Sigmoid colon (tissue), 7 donors: ENCODE data around the gene HIVEP3. TPM values are rescaled to one million over a fixed set of nuclear protein-coding genes. Genes with fewer than 3 reads are reported as not detected.

ENCODE experiments used
- DNase-seq: peaks from one replicate; pipeline ENCODE4 v3.0.0-alpha.2; 2019
- H3K27ac ChIP-seq, 4 donors: fragments of 200-600 bp; sonication (generic); one replicate each; pipeline ENCODE4 v1.5.1; 2016 to 2019; ENCODE audit warnings: mild to moderate bottlenecking in 1 of 4
- H3K27me3 ChIP-seq, 3 donors: fragments of 200-600 bp; sonication (generic); one replicate each; pipeline ENCODE4 v1.5.1; 2019; ENCODE audit warnings: mild to moderate bottlenecking in 1 of 3
- H3K36me3 ChIP-seq, 4 donors: fragments of 200-600 bp; sonication (generic); one replicate each; pipeline ENCODE4 v1.5.1; 2016 to 2019
- H3K4me1 ChIP-seq, 4 donors: fragments of 200-600 bp; sonication (generic); one replicate each; pipeline ENCODE4 v1.5.1; 2017 to 2019
- H3K4me3 ChIP-seq, 4 donors: fragments of 200-600 bp; sonication (generic); one replicate each; pipeline ENCODE4 v1.5.1; 2017 to 2019; ENCODE audit warnings: mild to moderate bottlenecking in 2 of 4, moderate library complexity in 1 of 4
- H3K9me3 ChIP-seq, 4 donors: fragments of 200-600 bp in 3 of 4; sonication (generic) in 3 of 4; one replicate each; pipeline versions ENCODE4 v1.5.1 to v1.6.1; 2013 to 2019
- CTCF ChIP-seq, 4 experiments: fragments of 450-650 bp in 3 of 4; fragments of 200-600 bp in 1 of 4; IDR thresholded peaks; one replicate each; pipeline ENCODE4 v1.5.1; 2016 to 2019; ENCODE audit warnings: antibody characterized with exemption in 4 of 4, mild to moderate bottlenecking in 3 of 4, moderate library complexity in 2 of 4
- EP300 ChIP-seq, 4 donors: sonication (generic); formaldehyde crosslinking; IDR thresholded peaks; one replicate each; pipeline ENCODE4 v1.6.1; 2017; ENCODE audit warnings: antibody characterized with exemption in 4 of 4
- POLR2A ChIP-seq, 2 donors: fragments of 450-650 bp; IDR thresholded peaks; one replicate each; pipeline ENCODE4 v1.6.1; 2016; ENCODE audit warnings: antibody characterized with exemption in 2 of 2, mild to moderate bottlenecking in 2 of 2, moderate library complexity in 2 of 2
- POLR2AphosphoS5 ChIP-seq, 4 donors: sonication (generic); formaldehyde crosslinking; IDR thresholded peaks; one replicate each; pipeline ENCODE4 v1.6.1; 2017; ENCODE audit warnings: antibody characterized with exemption in 4 of 4
- WGBS, 2 donors: extraction: QIAGEN DNeasy Blood & Tissue Kit; methylation state at CpG; one replicate each; pipeline ENCODE4 v1.1.7; 2013; 5-methylcytosine and 5-hydroxymethylcytosine counted together
- intact Hi-C: fragments of 100-400 bp; cut with DNase I; formaldehyde crosslinking; loops from one replicate; pipeline ENCODE4 v1.15.1; 2023
- polyA plus RNA-seq, 3 donors: library from polyadenylated mRNA; stranded (reverse); fragments of 200-250 nt; gene quantifications; one replicate each; pipeline ENCODE4 v1.2.3, GENCODE V29; 2013
- total RNA-seq, 4 donors: library from RNA; depleted of rRNA; stranded (reverse); fragments of >200 nt; gene quantifications; one replicate each; pipeline ENCODE4 v1.1.0, GENCODE V29; 2016
- donor health status: healthy with polysubstance abuse.
- donor health status: Bipolar disorder and iron deficiency.
- donor health status: healthy.

The HIVEP3 gene
- total and polyA plus RNA-seq, 7 donors = 1.4 to 7.8 (median 3.2) TPM

GRCh38 chr1:41656825-41657500 is 261.8 kb downstream of the HIVEP3 start:
- TF ChIP-seq POLR2AphosphoS5 (IDR thresholded peaks at IDR 0.05) (no peak), EP300 (IDR thresholded peaks at IDR 0.05) (no peak), CTCF (IDR thresholded peaks at IDR 0.05) (no peak), POLR2A (IDR thresholded peaks at IDR 0.05) (no peak)
- Histone ChIP-seq H3K27ac (no peak overlapping the region), H3K4me1 (peaks cover 0 to 12% (median 9%) of the 10 kb centered on the region in 4 donors), H3K27me3 (no peaks in the 10 kb centered on the region), H3K36me3 (no peaks in the 10 kb centered on the region), H3K9me3 (no peaks in the 10 kb centered on the region), H3K4me3 (no peak overlapping the region)
- DNase-seq = no peak
- intact Hi-C loops = no loop called here
- 86 to 91% methylated on average over 9 of the region's 9 CpGs for WGBS, 2 donors

GRCh38 chr1:41656068-41656467 is 262.7 kb downstream of the HIVEP3 start:
- DNase-seq = no peak
- intact Hi-C loops = no loop called here
- no peak overlapping the region for H3K4me3 ChIP-seq
- no peaks in the 10 kb centered on the region for H3K9me3 ChIP-seq
- 41 to 61% methylated on average over 2 of the region's 2 CpGs for WGBS, 2 donors
- no peak overlapping the region for H3K27ac ChIP-seq
- H3K4me1 ChIP-seq = peaks cover 0 to 4% (median 1%) of the 10 kb centered on the region in 4 donors
- TF ChIP-seq POLR2AphosphoS5 (IDR thresholded peaks at IDR 0.05) (no peak), CTCF (IDR thresholded peaks at IDR 0.05) (no peak), POLR2A (IDR thresholded peaks at IDR 0.05) (no peak), EP300 (IDR thresholded peaks at IDR 0.05) (no peak)
- H3K36me3 ChIP-seq = no peaks in the 10 kb centered on the region
- no peaks in the 10 kb centered on the region for H3K27me3 ChIP-seq

GRCh38 chr1:41655632-41656031 is 263.1 kb downstream of the HIVEP3 start:
- intact Hi-C loops = no loop called here
- no peak for DNase-seq

GRCh38 chr1:41653574-41653973 is 265.1 kb downstream of the HIVEP3 start:
- TF ChIP-seq EP300 (IDR thresholded peaks at IDR 0.05) (no peak), POLR2A (IDR thresholded peaks at IDR 0.05) (no peak), CTCF (IDR thresholded peaks at IDR 0.05) (no peak), POLR2AphosphoS5 (IDR thresholded peaks at IDR 0.05) (no peak)
- H3K4me3 ChIP-seq = no peak overlapping the region
- 58 to 84% methylated on average over 3 of the region's 3 CpGs for WGBS, 2 donors
- H3K27ac ChIP-seq = no peak overlapping the region
- DNase-seq = no peak
- intact Hi-C loops = no loop called here
- H3K36me3 ChIP-seq = no peaks in the 10 kb centered on the region
- H3K9me3 ChIP-seq = no peaks in the 10 kb centered on the region
- peaks cover 0 to 18% (median 0%) of the 10 kb centered on the region in 4 donors for H3K4me1 ChIP-seq
- no peaks in the 10 kb centered on the region for H3K27me3 ChIP-seq

More at GRCh38 chr1:41655632-41656031, 263.1 kb downstream of the HIVEP3 start:
- no peaks in the 10 kb centered on the region for H3K4me1 ChIP-seq
- H3K27ac ChIP-seq = no peak overlapping the region
- H3K9me3 ChIP-seq = no peaks in the 10 kb centered on the region
- TF ChIP-seq CTCF (IDR thresholded peaks at IDR 0.05) (no peak), POLR2AphosphoS5 (IDR thresholded peaks at IDR 0.05) (no peak), POLR2A (IDR thresholded peaks at IDR 0.05) (no peak), EP300 (IDR thresholded peaks at IDR 0.05) (no peak)
- 85 to 91% methylated on average over 3 of the region's 3 CpGs for WGBS, 2 donors
- H3K4me3 ChIP-seq = no peak overlapping the region
- H3K27me3 ChIP-seq = no peaks in the 10 kb centered on the region
- H3K36me3 ChIP-seq = no peaks in the 10 kb centered on the region
